Mesenchymal stem cell (in vitro differentiated cells and primary cell): ENCODE results near the gene PRDX6.
"Not testable (repeated sequence)": the region's sequence is repeated elsewhere in the genome, so short reads cannot be mapped to it uniquely, and the experiment has no call there.

Experiments used
- DNase-seq: peaks from one replicate; pipeline ENCODE4 v3.0.0-alpha.2; 2013
- H2AFZ ChIP-seq: one replicate; pipeline ENCODE4 v1.6.1; 2013; ENCODE audit warnings: low read depth, mild to moderate bottlenecking, control low read depth, inconsistent platforms, low read length, moderate library complexity
- H2AK5ac ChIP-seq: 2 replicates; pipeline ENCODE4 v1.6.1; 2013; ENCODE audit warnings: low read length, moderate library complexity, mild to moderate bottlenecking, inconsistent platforms; ENCODE audit not compliant: severe bottlenecking
- H2BK120ac ChIP-seq: one replicate; pipeline ENCODE4 v1.6.1; 2013; ENCODE audit warnings: low read depth, mild to moderate bottlenecking, inconsistent platforms, low read length, moderate library complexity
- H2BK12ac ChIP-seq, 2 experiments: one replicate each; pipeline ENCODE4 v1.6.1; 2013; ENCODE audit warnings: inconsistent platforms in 2 of 2, low read length in 2 of 2, mild to moderate bottlenecking in 2 of 2, moderate library complexity in 2 of 2, control low read depth in 1 of 2
- H2BK15ac ChIP-seq: one replicate; pipeline ENCODE4 v1.6.1; 2013; ENCODE audit warnings: mild to moderate bottlenecking, low read depth, inconsistent platforms; ENCODE audit not compliant: poor library complexity, severe bottlenecking
- H2BK5ac ChIP-seq: 2 replicates; pipeline ENCODE4 v1.6.1; 2013; ENCODE audit warnings: low read depth, mild to moderate bottlenecking, low read length, control low read depth, inconsistent platforms; ENCODE audit not compliant: poor library complexity, severe bottlenecking
- H3K14ac ChIP-seq, 2 experiments: one replicate each; pipeline ENCODE4 v1.6.1; 2013; ENCODE audit warnings: inconsistent platforms in 2 of 2, low read length in 2 of 2, control low read depth in 1 of 2, mild to moderate bottlenecking in 1 of 2, moderate library complexity in 1 of 2
- H3K18ac ChIP-seq, 2 experiments: one replicate each; pipeline ENCODE4 v1.6.1; 2013; ENCODE audit warnings: inconsistent platforms in 2 of 2, low read length in 2 of 2, control low read depth in 1 of 2, low read depth in 1 of 2, mild to moderate bottlenecking in 1 of 2
- H3K23ac ChIP-seq, 2 experiments: one replicate each; pipeline ENCODE4 v1.6.1; 2013; ENCODE audit warnings: inconsistent platforms in 2 of 2, low read length in 2 of 2, mild to moderate bottlenecking in 2 of 2, moderate library complexity in 2 of 2, control low read depth in 1 of 2
- H3K27ac ChIP-seq: 2 replicates; pipeline ENCODE4 v1.5.1; 2013; ENCODE audit warnings: mild to moderate bottlenecking, moderate library complexity, low read length, control low read depth, inconsistent platforms; ENCODE audit not compliant: poor library complexity, severe bottlenecking
- H3K27me3 ChIP-seq, 2 experiments: 2 replicates each; pipeline versions ENCODE4 v1.6.1 to v1.7.0; 2013; ENCODE audit warnings: low read length in 2 of 2, mild to moderate bottlenecking in 2 of 2, moderate library complexity in 2 of 2, control low read depth in 1 of 2, inconsistent platforms in 1 of 2; ENCODE audit not compliant: control insufficient read depth in 1 of 2, insufficient read depth in 1 of 2
- H3K36me3 ChIP-seq, 2 experiments: 2 replicates each; pipeline versions ENCODE4 v1.6.1 to v1.7.0; 2013; ENCODE audit warnings: low read length in 2 of 2, control low read depth in 1 of 2, inconsistent platforms in 1 of 2, low read depth in 1 of 2, mild to moderate bottlenecking in 1 of 2; ENCODE audit not compliant: insufficient read depth in 2 of 2, control insufficient read depth in 1 of 2
- H3K4ac ChIP-seq, 2 experiments: one replicate each; pipeline ENCODE4 v1.6.1; 2013; ENCODE audit warnings: inconsistent platforms in 2 of 2, low read length in 2 of 2, mild to moderate bottlenecking in 2 of 2, moderate library complexity in 2 of 2, control low read depth in 1 of 2, low read depth in 1 of 2
- H3K4me1 ChIP-seq: 2 replicates; pipeline ENCODE4 v1.6.1; 2013; ENCODE audit warnings: low read depth, low read length, control low read depth; ENCODE audit not compliant: control insufficient read depth, insufficient read depth
- H3K4me2 ChIP-seq: 2 replicates; pipeline ENCODE4 v1.6.1; 2013; ENCODE audit warnings: low read length, mild to moderate bottlenecking, inconsistent platforms; ENCODE audit not compliant: poor library complexity, severe bottlenecking
- H3K4me3 ChIP-seq, 2 experiments: 2 replicates each; pipeline versions ENCODE4 v1.5.1 to v1.7.0; 2013; ENCODE audit warnings: low read length in 2 of 2, mild to moderate bottlenecking in 2 of 2, control low read depth in 1 of 2, low read depth in 1 of 2; ENCODE audit not compliant: insufficient read depth in 1 of 2
- H3K79me1 ChIP-seq: replicated peaks from 2 replicates; pipeline ENCODE4 v1.6.1; 2013; ENCODE audit warnings: mild to moderate bottlenecking, control low read depth, low read length, inconsistent platforms; ENCODE audit not compliant: poor library complexity, severe bottlenecking
- H3K9ac ChIP-seq: 2 replicates; pipeline ENCODE4 v1.7.0; 2013; ENCODE audit warnings: mild to moderate bottlenecking, low read length, moderate library complexity
- H3K9me3 ChIP-seq: 2 replicates; pipeline ENCODE4 v1.7.0; 2013; ENCODE audit warnings: mild to moderate bottlenecking, low read length; ENCODE audit not compliant: control insufficient read depth
- H4K8ac ChIP-seq: one replicate; pipeline ENCODE4 v1.6.1; 2013; ENCODE audit warnings: inconsistent platforms, mild to moderate bottlenecking, low read length, moderate library complexity
- H4K91ac ChIP-seq: one replicate; pipeline ENCODE4 v1.6.1; 2013; ENCODE audit warnings: mild to moderate bottlenecking, low read length, inconsistent platforms
- WGBS: methylation state at CpG from one replicate; pipeline ENCODE4 v1.1.7; 2013; ENCODE audit warnings: mixed read lengths; 5-methylcytosine and 5-hydroxymethylcytosine counted together

PRDX6 gene

DNA sequence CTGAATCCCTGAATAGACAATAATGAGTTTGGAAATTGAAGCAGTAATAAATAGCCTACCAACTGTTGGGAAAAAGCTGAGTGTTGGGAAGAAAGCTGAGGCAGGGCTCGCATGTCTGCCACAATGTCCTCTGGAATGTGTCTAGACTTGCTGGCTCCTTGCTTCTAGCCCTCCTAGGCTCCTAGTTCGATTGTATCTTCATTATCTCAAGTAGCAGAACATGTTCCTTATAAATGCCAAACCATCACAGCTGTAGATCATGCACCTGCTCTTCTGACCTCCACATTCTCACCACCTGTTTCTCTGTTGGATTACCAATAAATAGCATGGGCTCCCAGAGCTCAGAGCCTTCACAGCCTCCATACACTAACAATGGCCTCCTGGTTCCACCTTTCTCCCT is 12.9 kb upstream of the PRDX6 start:
- not testable (repeated sequence) for H3K14ac ChIP-seq, H3K4me3 ChIP-seq, H3K4ac ChIP-seq, H2BK120ac ChIP-seq, H2BK5ac ChIP-seq, H2AK5ac ChIP-seq, H3K4me2 ChIP-seq, H3K27ac ChIP-seq, H2AFZ ChIP-seq, H3K9ac ChIP-seq, H4K8ac ChIP-seq, H3K18ac ChIP-seq, H3K27me3 ChIP-seq, H2BK12ac ChIP-seq, DNase-seq, H3K4me1 ChIP-seq, H2BK15ac ChIP-seq, H3K23ac ChIP-seq, H4K91ac ChIP-seq
- H3K36me3 ChIP-seq = peaks cover 14 to 28% of the 10 kb centered on the region in 2 experiments
- 90% methylated on average over 2 of the region's 2 CpGs for WGBS
- peaks cover 19% of the 10 kb centered on the region for H3K79me1 ChIP-seq
- H3K9me3 ChIP-seq = peaks cover 17% of the 10 kb centered on the region

- no peak for DNase-seq
- no peak overlapping the region for H3K9ac ChIP-seq
- peaks cover 18% of the 10 kb centered on the region for H3K79me1 ChIP-seq
- peaks cover 0 to 4% of the 10 kb centered on the region in 2 experiments for H3K36me3 ChIP-seq
- no peak overlapping the region for H3K14ac ChIP-seq
- no peak overlapping the region for H4K91ac ChIP-seq
- H3K18ac ChIP-seq = no peak overlapping the region
- no peak overlapping the region for H2AFZ ChIP-seq
- H2BK120ac ChIP-seq = no peak overlapping the region
- no peak overlapping the region for H3K27ac ChIP-seq
- H3K23ac ChIP-seq = no peak overlapping the region
- no peak overlapping the region for H2BK15ac ChIP-seq
- peaks cover 21% of the 10 kb centered on the region for H3K9me3 ChIP-seq
- 96% methylated on average over 3 of the region's 4 CpGs for WGBS
- no peak overlapping the region for H3K4me3 ChIP-seq
- H2AK5ac ChIP-seq = no peak overlapping the region
- H2BK12ac ChIP-seq = no peak overlapping the region
- no peaks in the 10 kb centered on the region for H3K27me3 ChIP-seq
- H4K8ac ChIP-seq = no peak overlapping the region
- H3K4me2 ChIP-seq = no peak overlapping the region
- H2BK5ac ChIP-seq = no peak overlapping the region
- no peaks in the 10 kb centered on the region for H3K4me1 ChIP-seq
- H3K4ac ChIP-seq = no peak overlapping the region
Measured at GRCh38 chr1:173467426-173467825, 9.7 kb upstream of the PRDX6 start.

DNA sequence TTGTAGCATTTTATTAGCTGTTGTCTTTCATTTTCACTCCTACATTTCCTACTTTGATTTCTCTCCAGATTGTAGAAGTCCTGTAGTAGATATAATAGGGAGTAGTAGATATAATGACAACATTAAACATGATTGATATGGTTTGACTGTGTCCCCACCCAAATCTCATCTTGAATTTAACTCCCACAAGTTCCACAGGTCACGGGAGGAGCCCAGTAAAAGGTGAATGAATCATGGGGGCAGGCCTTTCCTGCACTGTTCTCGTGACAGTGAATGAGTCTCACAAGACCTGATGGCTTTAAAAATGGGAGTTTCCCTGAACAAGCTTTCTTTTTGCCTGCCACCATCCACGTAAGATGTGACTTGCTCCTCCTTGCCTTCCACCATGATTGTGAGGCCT is 7.5 kb upstream of the PRDX6 start:
- peaks cover 4% of the 10 kb centered on the region for H3K9me3 ChIP-seq
- H2BK15ac ChIP-seq = no peak overlapping the region
- H3K79me1 ChIP-seq = peaks cover 16% of the 10 kb centered on the region
- no peak overlapping the region for H2AK5ac ChIP-seq
- H4K91ac ChIP-seq = no peak overlapping the region
- H3K4me1 ChIP-seq = peaks cover 2% of the 10 kb centered on the region
- H3K27ac ChIP-seq = no peak overlapping the region
- no peak overlapping the region for H2BK5ac ChIP-seq
- no peak overlapping the region for H3K9ac ChIP-seq
- H3K23ac ChIP-seq = no peak overlapping the region
- H2BK12ac ChIP-seq = no peak overlapping the region
- no peak overlapping the region for H2AFZ ChIP-seq
- 94% methylated on average over 3 of the region's 3 CpGs for WGBS
- no peak overlapping the region for H2BK120ac ChIP-seq
- no peak overlapping the region for H4K8ac ChIP-seq
- H3K27me3 ChIP-seq = no peaks in the 10 kb centered on the region
- peaks cover 0 to 4% of the 10 kb centered on the region in 2 experiments for H3K36me3 ChIP-seq
- H3K4ac ChIP-seq = no peak overlapping the region
- no peak overlapping the region for H3K14ac ChIP-seq
- no peak for DNase-seq
- H3K4me2 ChIP-seq = no peak overlapping the region
- H3K18ac ChIP-seq = no peak overlapping the region
- no peak overlapping the region for H3K4me3 ChIP-seq

DNA sequence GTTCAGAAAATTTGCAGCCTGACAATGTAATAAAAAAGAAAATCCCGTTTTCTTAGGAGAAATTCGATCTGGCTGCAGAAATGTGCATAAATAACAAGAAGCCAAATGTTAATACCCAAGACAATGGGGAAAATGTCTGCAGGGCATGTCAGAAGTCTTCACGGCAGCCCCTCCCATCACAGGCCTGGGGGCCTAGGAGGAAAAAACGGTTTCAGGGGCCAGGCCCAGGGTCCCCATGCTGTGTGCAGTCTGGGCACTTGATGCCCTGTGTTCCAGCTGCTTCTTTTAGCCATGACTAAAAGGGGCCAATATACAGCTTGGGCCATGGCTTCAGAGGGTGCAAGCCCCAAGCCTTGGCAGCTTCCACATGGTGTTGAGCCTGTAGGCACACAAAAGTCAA is 6.5 kb upstream of the PRDX6 start:
- Histone ChIP-seq H3K4me3 (no peak overlapping the region), H3K14ac (no peak overlapping the region), H3K27ac (no peak overlapping the region), H3K4me2 (no peak overlapping the region), H2AK5ac (no peak overlapping the region), H2BK12ac (no peak overlapping the region), H3K36me3 (peaks cover 0 to 4% of the 10 kb centered on the region in 2 experiments), H3K9ac (no peak overlapping the region), H4K91ac (no peak overlapping the region), H2BK120ac (no peak overlapping the region), H2BK5ac (no peak overlapping the region), H3K4ac (no peak overlapping the region), H2BK15ac (no peak overlapping the region), H2AFZ (no peak overlapping the region), H3K4me1 (peaks cover 3% of the 10 kb centered on the region), H3K18ac (no peak overlapping the region), H4K8ac (no peak overlapping the region), H3K23ac (no peak overlapping the region), H3K9me3 (peaks cover 4% of the 10 kb centered on the region), H3K79me1 (peaks cover 16% of the 10 kb centered on the region), H3K27me3 (no peaks in the 10 kb centered on the region)
- DNase-seq = no peak
- WGBS = 99% methylated on average over 4 of the region's 4 CpGs
